HG02870 (cell line): ENCODE measurements around the gene DVL1.
A peak's percentile ranks its signal among the peaks of the same experiment; 100 is the strongest.

Experiments
- ATAC-seq: cut with Tn5 transposase; IDR thresholded peaks from one replicate; pipeline ENCODE4 v1.9.1; 2021; ENCODE audit warnings: mild to moderate bottlenecking, moderate library complexity; ENCODE audit not compliant: unreplicated experiment

Gene DVL1

GRCh38 chr1:1312450-1313314, 36.5 kb downstream of the DVL1 start:
- no peak for ATAC-seq

GRCh38 chr1:1311107-1312104, 37.8 kb downstream of the DVL1 start:
- no peak for ATAC-seq

- ATAC-seq: no peak
Measured at GRCh38 chr1:1310476-1311053, 38.7 kb downstream of the DVL1 start.

GRCh38 chr1:1310109-1310385, 39.2 kb downstream of the DVL1 start:
- no peak for ATAC-seq

GRCh38 chr1:1309251-1310108, 39.7 kb downstream of the DVL1 start:
- no peak for ATAC-seq

GRCh38 chr1:1308756-1309250, 40.4 kb downstream of the DVL1 start:
- ATAC-seq: peak; percentile 3

GRCh38 chr1:1307923-1308755, 41.1 kb downstream of the DVL1 start, which contains the start of the genes ACAP3 and PUSL1:
TSS of gene ACAP3 (minus strand) at chr1:1307930. CDS start at chr1:1307815, 115 bp downstream.
TSS of gene PUSL1 (plus strand) at chr1:1308597. CDS start at chr1:1308644, 47 bp downstream.
- peak; percentile 62 for ATAC-seq

- ATAC-seq: no peak
Measured at GRCh38 chr1:1307261-1307922, 41.8 kb downstream of the DVL1 start.

- ATAC-seq: no peak
Measured at GRCh38 chr1:1306661-1307260, 42.5 kb downstream of the DVL1 start.

GRCh38 chr1:1306070-1306660, 43.1 kb downstream of the DVL1 start:
- ATAC-seq: no peak

GRCh38 chr1:1305300-1306069, 43.7 kb downstream of the DVL1 start:
- no peak for ATAC-seq

- no peak for ATAC-seq
Measured at GRCh38 chr1:1304331-1305299, 44.6 kb downstream of the DVL1 start.

- no peak for ATAC-seq
Measured at GRCh38 chr1:1303736-1304135, 45.5 kb downstream of the DVL1 start.

GRCh38 chr1:1302951-1303509, 46.2 kb downstream of the DVL1 start:
- ATAC-seq: no peak

- ATAC-seq: no peak
Measured at GRCh38 chr1:1302006-1302430, 47.2 kb downstream of the DVL1 start.

GRCh38 chr1:1300352-1300739, 48.9 kb downstream of the DVL1 start:
- no peak for ATAC-seq
